ENCODE measurements around the gene CYP8B1. TPM values are rescaled to one million over a fixed set of nuclear protein-coding genes. Genes with fewer than 3 reads are reported as not detected.

CYP8B1 gene
- polyA plus RNA-seq, 3 donors, result 0.01 TPM; not detected in 2

- Histone ChIP-seq H4K20me1 (ENCODE audit: insufficient read depth, low read length) (no peaks in the 10 kb centered on the region), H3K27ac (ENCODE audit: low read depth in 1 of 2, low read length in 2 of 2) (no peak overlapping the region), H2AFZ (ENCODE audit: insufficient read depth, low read depth, low read length, poor library complexity, severe bottlenecking) (no peak overlapping the region), H3K9ac (ENCODE audit: insufficient read depth, low read length, poor library complexity, severe bottlenecking) (no peak overlapping the region), H3K27me3 (ENCODE audit: control insufficient read depth in 2 of 2, insufficient read depth in 2 of 2, low read length in 2 of 2) (no peaks in the 10 kb centered on the region), H3K36me3 (replicated peaks in 1 of 2; ENCODE audit: control insufficient read depth in 1 of 2, insufficient read depth in 2 of 2, low read length in 2 of 2) (no peaks in the 10 kb centered on the region), H3K4me3 (replicated peaks in 1 of 3; ENCODE audit: low read depth in 2 of 3, low read length in 3 of 3) (no peak overlapping the region), H3K4me1 (ENCODE audit: control insufficient read depth in 1 of 2, insufficient read depth in 2 of 2, low read length in 2 of 2) (no peaks in the 10 kb centered on the region), H3K79me2 (ENCODE audit: insufficient read depth, low read length) (no peaks in the 10 kb centered on the region), H3K4me2 (replicated peaks; ENCODE audit: extremely low read depth, low read length, poor library complexity, severe bottlenecking) (no peak overlapping the region), H3K9me3 (replicated peaks in 1 of 2; ENCODE audit: control insufficient read depth in 1 of 2, insufficient read depth in 1 of 2, low read length in 2 of 2) (no peaks in the 10 kb centered on the region)
- peaks cover 2% of the 10 kb centered on the region for H3K4me1 Mint-ChIP-seq
- peaks cover 0 to 2% (median 0%) of the 10 kb centered on the region in 7 donors for H3K9me3 Mint-ChIP-seq
- no CpG with 5 or more reads among the region's 2 CpGs for WGBS (ENCODE audit: insufficient coverage)
- intact Hi-C loops (cut with micrococcal nuclease), result no loop called here
- H3K27me3 Mint-ChIP-seq (ENCODE audit: low read depth in 3 of 3), result peaks cover 1 to 12% (median 4%) of the 10 kb centered on the region in 3 donors
- no peaks in the 10 kb centered on the region for H3K36me3 Mint-ChIP-seq
- H3K4me3 Mint-ChIP-seq, result no peak overlapping the region
- no peak for DNase-seq
- H3K27ac Mint-ChIP-seq, result no peak overlapping the region
- no peak for TF ChIP-seq CTCF (IDR thresholded peaks at IDR 0.05)
Observed at GRCh38 chr3:42823351-42823750, 52.3 kb downstream of the CYP8B1 start.

GRCh38 chr3:42822828-42823227, 52.9 kb downstream of the CYP8B1 start:
- H3K9me3 Mint-ChIP-seq, result peaks cover 0 to 2% (median 0%) of the 10 kb centered on the region in 7 donors
- Histone ChIP-seq H3K4me3 (replicated peaks in 1 of 3; ENCODE audit: low read depth in 2 of 3, low read length in 3 of 3) (no peak overlapping the region), H3K27ac (ENCODE audit: low read depth in 1 of 2, low read length in 2 of 2) (no peak overlapping the region), H3K4me1 (ENCODE audit: control insufficient read depth in 1 of 2, insufficient read depth in 2 of 2, low read length in 2 of 2) (no peaks in the 10 kb centered on the region), H3K4me2 (replicated peaks; ENCODE audit: extremely low read depth, low read length, poor library complexity, severe bottlenecking) (no peak overlapping the region), H3K9me3 (replicated peaks in 1 of 2; ENCODE audit: control insufficient read depth in 1 of 2, insufficient read depth in 1 of 2, low read length in 2 of 2) (no peaks in the 10 kb centered on the region), H3K36me3 (replicated peaks in 1 of 2; ENCODE audit: control insufficient read depth in 1 of 2, insufficient read depth in 2 of 2, low read length in 2 of 2) (no peaks in the 10 kb centered on the region), H3K27me3 (ENCODE audit: control insufficient read depth in 2 of 2, insufficient read depth in 2 of 2, low read length in 2 of 2) (no peaks in the 10 kb centered on the region), H3K79me2 (ENCODE audit: insufficient read depth, low read length) (no peaks in the 10 kb centered on the region), H3K9ac (ENCODE audit: insufficient read depth, low read length, poor library complexity, severe bottlenecking) (no peak overlapping the region), H2AFZ (ENCODE audit: insufficient read depth, low read depth, low read length, poor library complexity, severe bottlenecking) (no peak overlapping the region), H4K20me1 (ENCODE audit: insufficient read depth, low read length) (no peaks in the 10 kb centered on the region)
- no peak for TF ChIP-seq CTCF (IDR thresholded peaks at IDR 0.05)
- no peak overlapping the region for H3K4me3 Mint-ChIP-seq
- 100% methylated on average over 2 of the region's 3 CpGs for WGBS (ENCODE audit: insufficient coverage)
- H3K4me1 Mint-ChIP-seq, result peaks cover 2% of the 10 kb centered on the region
- H3K27ac Mint-ChIP-seq, result no peak overlapping the region
- intact Hi-C loops (cut with micrococcal nuclease), result no loop called here
- no peaks in the 10 kb centered on the region for H3K36me3 Mint-ChIP-seq
- H3K27me3 Mint-ChIP-seq (ENCODE audit: low read depth in 3 of 3), result peaks cover 0 to 12% (median 4%) of the 10 kb centered on the region in 3 donors
- no peak for DNase-seq

Other genes starting within 250 kb of the CYP8B1 start
- gene ZBTB47, start 222.2 kb downstream of the CYP8B1 start, polyA plus RNA-seq, result 1 to 10 TPM in 1 of 3 donors, under 1 TPM in 2; 0.35 to 9.8 (median 0.41) TPM
- not detected for gene KLHL40, start 190.3 kb downstream of the CYP8B1 start, polyA plus RNA-seq
- not detected for gene HHATL, start 173.1 kb downstream of the CYP8B1 start, polyA plus RNA-seq
- 1 to 10 TPM in 2 of 3 donors, under 1 TPM in 1; 0.97 to 2.4 (median 1.8) TPM for gene CCDC13, start 102.6 kb downstream of the CYP8B1 start, polyA plus RNA-seq
- gene HIGD1A, start 71.4 kb downstream of the CYP8B1 start, polyA plus RNA-seq, result 100 to 1,000 TPM in 2 of 3 donors, 10 to 100 TPM in 1; 34.8 to 115 (median 104) TPM
- gene ACKR2, start 66.4 kb downstream of the CYP8B1 start, polyA plus RNA-seq, result under 1 TPM in 1 of 3 donors, not detected in 2; 0.49 TPM
- under 1 TPM in 1 of 3 donors, not detected in 2; 0.09 TPM for gene ZNF662, start 30.3 kb upstream of the CYP8B1 start, polyA plus RNA-seq
- gene GASK1A, start 103.4 kb upstream of the CYP8B1 start, polyA plus RNA-seq, result under 1 TPM in 1 of 3 donors, not detected in 2; 0.13 TPM
- 1 to 10 TPM; 4.3 to 5.1 (median 4.4) TPM for gene POMGNT2, start 230.2 kb upstream of the CYP8B1 start, polyA plus RNA-seq